ENCODE measurements around the gene DAP3. TPM values are rescaled to one million over a fixed set of nuclear protein-coding genes. Genes with fewer than 3 reads are reported as not detected.

The DAP3 gene
- total RNA-seq, 1 experiment from 2014 or later = 165 TPM

- no peak for DNase-seq
- CTCF ChIA-PET = no interaction called here
- no peaks in the 10 kb centered on the region for H3K27me3 Mint-ChIP-seq (ENCODE audit: insufficient read depth, unreplicated experiment)
- H3K4me1 Mint-ChIP-seq (ENCODE audit: low read depth, unreplicated experiment) = no peaks in the 10 kb centered on the region
- no peak overlapping the region for H3K27ac Mint-ChIP-seq (ENCODE audit: unreplicated experiment)
- H3K36me3 Mint-ChIP-seq (ENCODE audit: insufficient read depth, unreplicated experiment) = peaks cover 57% of the 10 kb centered on the region
- H3K9me3 Mint-ChIP-seq (ENCODE audit: unreplicated experiment) = no peaks in the 10 kb centered on the region
- no peaks in the 10 kb centered on the region for H3K9me3 ChIP-seq
- intact Hi-C loops (cut with micrococcal nuclease; ENCODE audit: unreplicated experiment) = no loop called here
- H3K36me3 ChIP-seq (ENCODE audit: control insufficient read depth, insufficient read depth, low read length) = no peaks in the 10 kb centered on the region; the same call in 1 of the 2 replicates
- BruUV-seq (replicated peaks) = no TSS peak
- H3K4me3 ChIP-seq (ENCODE audit: low read depth, low read length) = no peak overlapping the region
- POLR2A ChIA-PET = no interaction called here
- no peaks in the 10 kb centered on the region for H3K4me1 ChIP-seq
- H3K27me3 ChIP-seq (replicated peaks; ENCODE audit: control insufficient read depth, insufficient read depth, low read length) = no peaks in the 10 kb centered on the region
- no peak overlapping the region for H3K4me3 Mint-ChIP-seq (ENCODE audit: unreplicated experiment)
- TF ChIP-seq, protein P1, sequence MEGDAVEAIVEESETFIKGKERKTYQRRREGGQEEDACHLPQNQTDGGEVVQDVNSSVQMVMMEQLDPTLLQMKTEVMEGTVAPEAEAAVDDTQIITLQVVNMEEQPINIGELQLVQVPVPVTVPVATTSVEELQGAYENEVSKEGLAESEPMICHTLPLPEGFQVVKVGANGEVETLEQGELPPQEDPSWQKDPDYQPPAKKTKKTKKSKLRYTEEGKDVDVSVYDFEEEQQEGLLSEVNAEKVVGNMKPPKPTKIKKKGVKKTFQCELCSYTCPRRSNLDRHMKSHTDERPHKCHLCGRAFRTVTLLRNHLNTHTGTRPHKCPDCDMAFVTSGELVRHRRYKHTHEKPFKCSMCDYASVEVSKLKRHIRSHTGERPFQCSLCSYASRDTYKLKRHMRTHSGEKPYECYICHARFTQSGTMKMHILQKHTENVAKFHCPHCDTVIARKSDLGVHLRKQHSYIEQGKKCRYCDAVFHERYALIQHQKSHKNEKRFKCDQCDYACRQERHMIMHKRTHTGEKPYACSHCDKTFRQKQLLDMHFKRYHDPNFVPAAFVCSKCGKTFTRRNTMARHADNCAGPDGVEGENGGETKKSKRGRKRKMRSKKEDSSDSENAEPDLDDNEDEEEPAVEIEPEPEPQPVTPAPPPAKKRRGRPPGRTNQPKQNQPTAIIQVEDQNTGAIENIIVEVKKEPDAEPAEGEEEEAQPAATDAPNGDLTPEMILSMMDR (IDR thresholded peaks at IDR 0.05; ENCODE audit: insufficient read depth in 1 of 2, low read depth in 1 of 2, low read length in 1 of 2, severe bottlenecking in 1 of 2, unreplicated experiment in 1 of 2) = no peak
Measured at GRCh38 chr1:155777582-155777981, 88.7 kb downstream of the DAP3 start.

Other genes with a start within 250 kb of the DAP3 start
- gene ASH1L, start 126.3 kb upstream of the DAP3 start, total RNA-seq (2022) = 39.4 and 45.1 TPM in 2 replicates
- 64.3 and 65.3 TPM in 2 replicates for gene MSTO1, start 78.9 kb upstream of the DAP3 start, total RNA-seq (2022)
- gene YY1AP1, start 317 bp upstream of the DAP3 start, total RNA-seq (2022) = 61.1 and 63.0 TPM in 2 replicates
- 43.7 and 47.3 TPM in 2 replicates for gene GON4L, start 168.1 kb downstream of the DAP3 start, total RNA-seq (2022)
- 0.05 TPM in 1 of 2 replicates, not detected in the other for gene SYT11, start 170.5 kb downstream of the DAP3 start, total RNA-seq (2022)
- 21.9 and 23.0 TPM in 2 replicates for gene RIT1, start 222.3 kb downstream of the DAP3 start, total RNA-seq (2022)
- 68.5 and 72.9 TPM in 2 replicates for gene KHDC4, start 245.3 kb downstream of the DAP3 start, total RNA-seq (2022)